Mucosa of descending colon (tissue), 3 donors: ENCODE results near the gene WNT11. TPM values are rescaled to one million over a fixed set of nuclear protein-coding genes. Genes with fewer than 3 reads are reported as not detected.

Source experiments
- ATAC-seq: fragments of 200-7000 bp; cut with Tn5 transposase; one replicate; pipeline ENCODE4 v1.9.1; 2020; ENCODE audit warnings: mild to moderate bottlenecking, moderate library complexity
- DNase-seq, 3 donors: peaks; one replicate each; pipeline ENCODE4 v3.0.0-alpha.2; 2020
- H3K36me3 ChIP-seq: fragments of 200-600 bp; one replicate; pipeline ENCODE4 v1.8.0; 2021; ENCODE audit warnings: low read depth, mild to moderate bottlenecking
- H3K4me1 ChIP-seq: fragments of 200-600 bp; one replicate; pipeline ENCODE4 v1.8.0; 2021; ENCODE audit warnings: low read depth, mild to moderate bottlenecking
- H3K4me3 ChIP-seq: fragments of 200-600 bp; one replicate; pipeline ENCODE4 v1.8.0; 2021; ENCODE audit warnings: mild to moderate bottlenecking
- H3K9me3 ChIP-seq: fragments of 200-600 bp; one replicate; pipeline ENCODE4 v1.8.0; 2021; ENCODE audit warnings: mild to moderate bottlenecking
- CTCF ChIP-seq: fragments of 200-600 bp; IDR thresholded peaks from one replicate; pipeline ENCODE4 v1.8.0; 2022; ENCODE audit warnings: antibody characterized with exemption, mild to moderate bottlenecking
- intact Hi-C, 2 donors: fragments of 100-400 bp; cut with DNase I in 1 of 2; cut with micrococcal nuclease in 1 of 2; formaldehyde crosslinking; loops; one replicate each; pipeline versions ENCODE4 v1.11.0 to v1.11.1; 2022; cut with DNase I, micrococcal nuclease
- long read RNA-seq, 2 donors: library from polyadenylated mRNA; unstranded; transcript quantifications; one replicate each; pipeline ENCODE4 v2.0.0, GENCODE V29; 2019 to 2021
- total RNA-seq, 3 donors: library from RNA; stranded (reverse); fragmentation: NEBNext Ultra II Directional in 2 of 3; extraction: Animal tissue kit (Norgen Biotek cat#: 25700) in 2 of 3; gene quantifications; one replicate each; pipeline versions ENCODE4 v1.2.1 to v1.2.4, GENCODE V29; 2021 to 2023
- donor health status: DM: no; HTN: no; CAD: no; lungs with moderate emphysema.
- donor health status: DM: no; HTN: no; CAD: no.
- donor health status: DM: no; HTN: yes; CAD: no.

Gene WNT11
- total RNA-seq, result 1 to 10 TPM; 3.4 to 5.7 (median 5.2) TPM
- long read RNA-seq, donor 1, partial matches to known transcripts, result 1 of 11 reads
- long read RNA-seq, donor 1, other reads (novel, unspliced or antisense), result 9 of 11 reads
- long read RNA-seq, donor 2, partial matches to known transcripts, result 0 of 3 reads
- long read RNA-seq, donor 2, other reads (novel, unspliced or antisense), result 0 of 3 reads

- ATAC-seq (peak; percentile 72), DNase-seq (peak; percentile 79 to 88 (median 82))
- no peaks in the 10 kb centered on the region for H3K9me3 ChIP-seq
- no peak within 1 kb of the TSS for H3K4me3 ChIP-seq
- H3K4me1 ChIP-seq, result peaks cover 54% of the 10 kb centered on the region
- intact Hi-C loops, result loop anchor here (2.0 to 10.0 kb wide), 2 partner anchors 108 to 112 kb away; no protein-coding TSS in a partner anchor
- no peaks in the 10 kb centered on the region for H3K36me3 ChIP-seq
- no peak for TF ChIP-seq CTCF
Observed at GRCh38 chr11:76206327-76207081, at the start of gene WNT11. Gene WNT11, minus strand, starts transcription at chr11:76206502. Its CDS starts 95 bp downstream, at chr11:76206407.

- Histone ChIP-seq H3K4me1 (no peaks in the 10 kb centered on the region), H3K9me3 (no peaks in the 10 kb centered on the region), H3K4me3 (no peak overlapping the region), H3K36me3 (no peaks in the 10 kb centered on the region)
- peak in 1 of 3 donors; percentile 4 for DNase-seq
- no peak for ATAC-seq
- TF ChIP-seq CTCF, result no peak
- intact Hi-C loops, result no loop called here
Observed at GRCh38 chr11:76253416-76253815, 47.1 kb upstream of the WNT11 start.

GRCh38 chr11:76252631-76253070 is 46.3 kb upstream of the WNT11 start:
- intact Hi-C loops, result no loop called here
- no peaks in the 10 kb centered on the region for H3K36me3 ChIP-seq

DNA sequence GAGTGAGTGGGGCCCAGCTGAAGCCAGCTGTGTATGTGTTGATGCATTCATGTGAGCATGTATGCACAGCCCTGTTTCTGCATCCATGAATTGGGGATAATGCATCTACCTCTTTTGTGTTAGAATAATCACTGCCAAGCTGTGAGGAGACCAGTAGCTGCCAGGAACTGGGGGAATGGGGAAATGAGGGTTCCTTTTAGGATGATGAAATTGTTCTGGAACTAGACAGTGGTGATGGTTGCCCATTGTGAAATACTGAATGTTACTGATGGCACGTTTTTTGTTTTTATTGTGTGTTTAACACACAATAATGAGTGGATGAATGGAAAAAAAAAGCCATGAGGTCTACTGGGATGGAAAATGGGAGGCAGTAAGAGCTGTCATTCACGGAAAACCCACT is 45.3 kb upstream of the WNT11 start:
- intact Hi-C loops, result no loop called here
- no peaks in the 10 kb centered on the region for H3K36me3 ChIP-seq
- no peak for TF ChIP-seq CTCF
- no peaks in the 10 kb centered on the region for H3K9me3 ChIP-seq
- ATAC-seq, result no peak
- H3K4me3 ChIP-seq, result no peak overlapping the region
- no peaks in the 10 kb centered on the region for H3K4me1 ChIP-seq
- DNase-seq, result no peak

More at GRCh38 chr11:76252631-76253070, 46.3 kb upstream of the WNT11 start:
- no peak for ATAC-seq
- no peak for TF ChIP-seq CTCF
- no peaks in the 10 kb centered on the region for H3K4me1 ChIP-seq
- no peaks in the 10 kb centered on the region for H3K9me3 ChIP-seq
- peak in 1 of 3 donors; percentile 8 for DNase-seq
- H3K4me3 ChIP-seq, result no peak overlapping the region

- Histone ChIP-seq H3K36me3 (no peaks in the 10 kb centered on the region), H3K4me1 (no peaks in the 10 kb centered on the region), H3K4me3 (no peak overlapping the region), H3K9me3 (no peaks in the 10 kb centered on the region)
- TF ChIP-seq CTCF, result no peak
- intact Hi-C loops, result no loop called here
- ATAC-seq, result no peak
- DNase-seq, result peak in 1 of 3 donors; percentile 33
Observed at GRCh38 chr11:76251226-76251575, 44.9 kb upstream of the WNT11 start.
